Mucosa of descending colon (tissue), 3 donors: ENCODE measurements around the gene FILIP1. TPM values are rescaled to one million over a fixed set of nuclear protein-coding genes. Genes with fewer than 3 reads are reported as not detected.

ENCODE experiments used
- ATAC-seq: fragments of 200-7000 bp; cut with Tn5 transposase; one replicate; pipeline ENCODE4 v1.9.1; 2020; ENCODE audit warnings: mild to moderate bottlenecking, moderate library complexity
- DNase-seq, 3 donors: peaks; one replicate each; pipeline ENCODE4 v3.0.0-alpha.2; 2020
- H3K36me3 ChIP-seq: fragments of 200-600 bp; one replicate; pipeline ENCODE4 v1.8.0; 2021; ENCODE audit warnings: low read depth, mild to moderate bottlenecking
- H3K4me1 ChIP-seq: fragments of 200-600 bp; one replicate; pipeline ENCODE4 v1.8.0; 2021; ENCODE audit warnings: low read depth, mild to moderate bottlenecking
- H3K4me3 ChIP-seq: fragments of 200-600 bp; one replicate; pipeline ENCODE4 v1.8.0; 2021; ENCODE audit warnings: mild to moderate bottlenecking
- H3K9me3 ChIP-seq: fragments of 200-600 bp; one replicate; pipeline ENCODE4 v1.8.0; 2021; ENCODE audit warnings: mild to moderate bottlenecking
- CTCF ChIP-seq: fragments of 200-600 bp; IDR thresholded peaks from one replicate; pipeline ENCODE4 v1.8.0; 2022; ENCODE audit warnings: antibody characterized with exemption, mild to moderate bottlenecking
- intact Hi-C, 2 donors: fragments of 100-400 bp; cut with DNase I in 1 of 2; cut with micrococcal nuclease in 1 of 2; formaldehyde crosslinking; loops; one replicate each; pipeline versions ENCODE4 v1.11.0 to v1.11.1; 2022; cut with DNase I, micrococcal nuclease
- total RNA-seq, 3 donors: library from RNA; stranded (reverse); fragmentation: NEBNext Ultra II Directional in 2 of 3; extraction: Animal tissue kit (Norgen Biotek cat#: 25700) in 2 of 3; gene quantifications; one replicate each; pipeline versions ENCODE4 v1.2.1 to v1.2.4, GENCODE V29; 2021 to 2023
- donor health status: DM: no; HTN: no; CAD: no; lungs with moderate emphysema.
- donor health status: DM: no; HTN: no; CAD: no.
- donor health status: DM: no; HTN: yes; CAD: no.

FILIP1 gene
- total RNA-seq, 3 donors from 2014 or later, result 1.0 to 49.8 (median 3.6) TPM

DNA sequence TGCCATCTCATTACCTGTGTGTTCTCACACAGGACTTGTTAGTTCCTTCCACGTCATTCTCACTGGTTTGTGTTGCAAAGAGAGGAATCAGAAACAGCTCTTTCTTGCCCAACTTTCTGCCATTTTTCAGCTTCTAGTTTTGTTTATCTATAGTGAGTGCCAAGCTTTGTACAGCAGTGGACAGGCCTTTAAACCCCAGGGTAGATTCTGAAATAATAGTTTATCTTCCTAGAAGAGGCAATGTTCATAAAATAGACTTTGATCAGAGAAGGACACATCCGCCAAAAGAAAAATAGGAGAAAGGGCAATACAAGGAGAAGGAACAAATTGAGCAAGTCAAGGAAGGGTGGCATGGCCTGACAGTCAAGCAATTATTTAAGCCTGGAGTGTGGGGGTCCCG lies 191.3 kb downstream of the FILIP1 start:
- Histone ChIP-seq H3K9me3 (no peaks in the 10 kb centered on the region), H3K4me1 (no peaks in the 10 kb centered on the region), H3K36me3 (no peaks in the 10 kb centered on the region), H3K4me3 (no peak overlapping the region)
- TF ChIP-seq CTCF, result no peak
- intact Hi-C loops, result no loop called here
- no peak for ATAC-seq
- DNase-seq, result no peak

GRCh38 chr6:75301537-75301936 lies 192.1 kb downstream of the FILIP1 start:
- no peaks in the 10 kb centered on the region for H3K4me1 ChIP-seq
- no peak for TF ChIP-seq CTCF
- no peaks in the 10 kb centered on the region for H3K36me3 ChIP-seq
- intact Hi-C loops, result no loop called here
- ATAC-seq (peak; percentile 65), DNase-seq (no peak)
- H3K9me3 ChIP-seq, result no peaks in the 10 kb centered on the region
- no peak overlapping the region for H3K4me3 ChIP-seq

GRCh38 chr6:75301088-75301487 lies 192.5 kb downstream of the FILIP1 start:
- TF ChIP-seq CTCF, result no peak
- intact Hi-C loops, result no loop called here
- Histone ChIP-seq H3K4me3 (no peak overlapping the region), H3K36me3 (no peaks in the 10 kb centered on the region), H3K9me3 (no peaks in the 10 kb centered on the region), H3K4me1 (no peaks in the 10 kb centered on the region)
- no peak for ATAC-seq
- DNase-seq, result no peak

GRCh38 chr6:75300531-75300855 lies 193.1 kb downstream of the FILIP1 start:
- Histone ChIP-seq H3K4me1 (no peaks in the 10 kb centered on the region), H3K9me3 (no peaks in the 10 kb centered on the region), H3K36me3 (no peaks in the 10 kb centered on the region), H3K4me3 (no peak overlapping the region)
- intact Hi-C loops, result no loop called here
- ATAC-seq (no peak), DNase-seq (no peak)
- TF ChIP-seq CTCF, result no peak

GRCh38 chr6:75299801-75300530 lies 193.6 kb downstream of the FILIP1 start:
- intact Hi-C loops, result no loop called here
- H3K4me3 ChIP-seq, result no peak overlapping the region
- no peak for ATAC-seq
- TF ChIP-seq CTCF, result no peak
- DNase-seq, result no peak
- H3K4me1 ChIP-seq, result no peaks in the 10 kb centered on the region
- no peaks in the 10 kb centered on the region for H3K36me3 ChIP-seq
- H3K9me3 ChIP-seq, result no peaks in the 10 kb centered on the region
